ENCODE data around the gene CFAP77.

DNA sequence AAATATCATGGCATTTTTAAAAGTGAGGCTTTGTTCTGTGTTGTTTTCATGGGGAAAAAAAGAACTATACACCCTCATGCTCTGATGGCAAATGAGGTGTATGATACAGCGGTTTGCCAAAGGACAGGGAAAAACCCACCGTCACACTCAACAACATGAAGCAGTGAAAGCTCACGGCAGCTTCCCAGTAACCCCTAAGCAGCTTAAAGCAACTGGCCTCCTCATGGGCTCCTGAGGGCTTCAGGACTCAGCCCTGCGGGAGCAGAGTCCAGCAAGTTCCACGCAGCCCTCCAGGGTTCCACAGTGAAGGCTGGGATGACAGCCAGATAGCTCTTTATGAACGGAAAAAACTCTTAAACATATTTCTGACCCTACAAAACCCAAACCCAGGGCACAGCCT is 185.3 kb downstream of the CFAP77 start:
- TF ChIP-seq CTCF (IDR thresholded peaks at IDR 0.05) (no peak), ZFX (IDR thresholded peaks at IDR 0.05; ENCODE audit: borderline replicate concordance) (no peak)

Data from 22Rv1 (cell line).